ENCODE measurements around the gene IGFL4. TPM values are rescaled to one million over a fixed set of nuclear protein-coding genes. Genes with fewer than 3 reads are reported as not detected.

IGFL4 gene
- total RNA-seq, 2 donors from 2014 or later = not detected

DNA sequence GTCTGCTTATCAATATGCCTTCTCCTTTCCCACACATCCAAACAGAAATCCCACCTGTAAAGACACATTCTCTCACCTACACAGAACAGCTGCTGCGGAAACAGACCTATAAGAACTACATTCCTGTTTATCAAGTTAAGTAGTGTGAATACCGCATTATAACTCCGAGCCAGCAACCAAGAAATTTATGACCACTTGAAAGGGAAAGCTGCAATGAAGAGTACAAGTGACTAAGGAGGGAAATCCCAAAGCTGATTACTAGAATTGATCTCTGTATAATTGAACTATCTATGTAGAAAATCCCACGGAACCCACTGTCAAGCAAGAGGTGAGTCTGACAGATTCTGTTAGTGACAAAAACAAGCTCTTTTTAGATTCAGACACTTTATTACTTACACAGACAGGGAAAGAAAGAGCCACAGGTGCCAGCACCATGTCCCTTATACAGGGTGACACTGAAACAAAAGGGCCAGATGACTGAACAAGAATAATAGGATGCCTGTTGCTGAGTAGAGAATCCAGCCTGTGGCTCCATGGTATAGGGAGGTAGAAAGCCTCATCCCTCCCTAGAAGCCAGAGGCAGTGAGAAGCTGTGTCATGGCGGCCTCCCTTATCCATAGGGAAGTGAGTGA lies 1.6 kb upstream of the IGFL4 start:
- TF ChIP-seq, protein P1, sequence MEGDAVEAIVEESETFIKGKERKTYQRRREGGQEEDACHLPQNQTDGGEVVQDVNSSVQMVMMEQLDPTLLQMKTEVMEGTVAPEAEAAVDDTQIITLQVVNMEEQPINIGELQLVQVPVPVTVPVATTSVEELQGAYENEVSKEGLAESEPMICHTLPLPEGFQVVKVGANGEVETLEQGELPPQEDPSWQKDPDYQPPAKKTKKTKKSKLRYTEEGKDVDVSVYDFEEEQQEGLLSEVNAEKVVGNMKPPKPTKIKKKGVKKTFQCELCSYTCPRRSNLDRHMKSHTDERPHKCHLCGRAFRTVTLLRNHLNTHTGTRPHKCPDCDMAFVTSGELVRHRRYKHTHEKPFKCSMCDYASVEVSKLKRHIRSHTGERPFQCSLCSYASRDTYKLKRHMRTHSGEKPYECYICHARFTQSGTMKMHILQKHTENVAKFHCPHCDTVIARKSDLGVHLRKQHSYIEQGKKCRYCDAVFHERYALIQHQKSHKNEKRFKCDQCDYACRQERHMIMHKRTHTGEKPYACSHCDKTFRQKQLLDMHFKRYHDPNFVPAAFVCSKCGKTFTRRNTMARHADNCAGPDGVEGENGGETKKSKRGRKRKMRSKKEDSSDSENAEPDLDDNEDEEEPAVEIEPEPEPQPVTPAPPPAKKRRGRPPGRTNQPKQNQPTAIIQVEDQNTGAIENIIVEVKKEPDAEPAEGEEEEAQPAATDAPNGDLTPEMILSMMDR (IDR thresholded peaks at IDR 0.05) = no peak
- intact Hi-C loops (cut with DNase I) = no loop called here
- Histone ChIP-seq H3K27ac (no peak overlapping the region), H3K27me3 (no peaks in the 10 kb centered on the region), H3K36me3 (no peaks in the 10 kb centered on the region), H3K4me3 (no peak overlapping the region), H3K9ac (ENCODE audit: low read depth in 2 of 2, low read length in 2 of 2) (no peak overlapping the region), H3K4me1 (no peaks in the 10 kb centered on the region), H3K9me3 (no peaks in the 10 kb centered on the region)
- DNase-seq = no peak

DNA sequence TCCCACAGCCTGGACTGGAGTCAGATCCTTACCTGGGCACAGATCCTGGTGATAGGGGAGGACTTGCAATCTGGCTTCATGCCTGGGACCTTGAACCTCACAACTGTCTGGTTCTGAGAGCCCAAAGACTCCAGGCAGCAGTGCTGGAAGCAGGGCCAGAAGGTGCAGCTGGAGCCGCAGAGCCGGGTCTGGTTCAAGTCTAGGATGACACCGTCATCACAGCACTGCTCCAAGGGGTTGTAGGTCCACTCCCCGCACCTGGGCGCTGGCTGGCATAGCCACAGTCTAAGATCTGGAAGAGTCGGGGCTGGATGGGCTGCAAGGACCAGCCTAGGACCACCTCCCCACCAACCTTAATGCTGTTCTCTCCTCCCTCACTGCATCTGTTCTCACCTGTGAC lies 677 bp downstream of the IGFL4 start:
- DNase-seq = no peak
- no peak overlapping the region for H3K9ac ChIP-seq (ENCODE audit: low read depth in 2 of 2, low read length in 2 of 2)
- H3K27ac ChIP-seq = no peak overlapping the region
- no peak overlapping the region for H3K4me3 ChIP-seq
- no peaks in the 10 kb centered on the region for H3K36me3 ChIP-seq
- H3K4me1 ChIP-seq = no peaks in the 10 kb centered on the region
- no peaks in the 10 kb centered on the region for H3K27me3 ChIP-seq
- no peaks in the 10 kb centered on the region for H3K9me3 ChIP-seq
- intact Hi-C loops (cut with DNase I) = no loop called here
- TF ChIP-seq, protein P1 (IDR thresholded peaks at IDR 0.05) = no peak

DNA sequence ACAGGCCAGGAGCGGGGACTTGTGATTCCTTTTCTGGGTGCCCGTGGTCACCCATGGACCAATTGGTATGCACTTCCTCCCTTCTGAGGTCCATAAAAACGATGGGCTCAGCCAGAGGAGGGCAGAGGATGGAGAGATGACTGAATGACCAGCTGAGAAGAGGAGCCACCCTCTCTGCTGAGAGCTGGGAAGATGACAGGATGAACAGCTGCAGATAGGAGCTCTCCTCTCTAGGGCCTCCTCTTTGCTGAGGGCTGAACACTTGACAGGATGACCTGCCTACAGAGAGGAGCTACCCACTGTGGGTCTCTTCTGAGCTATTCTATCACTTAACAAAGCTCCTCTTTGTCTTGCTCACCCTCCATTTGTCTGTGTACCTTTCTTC lies 4.1 kb downstream of the IGFL4 start:
- H3K4me3 ChIP-seq = no peak overlapping the region
- TF ChIP-seq, protein P1 (IDR thresholded peaks at IDR 0.05) = no peak

DNA sequence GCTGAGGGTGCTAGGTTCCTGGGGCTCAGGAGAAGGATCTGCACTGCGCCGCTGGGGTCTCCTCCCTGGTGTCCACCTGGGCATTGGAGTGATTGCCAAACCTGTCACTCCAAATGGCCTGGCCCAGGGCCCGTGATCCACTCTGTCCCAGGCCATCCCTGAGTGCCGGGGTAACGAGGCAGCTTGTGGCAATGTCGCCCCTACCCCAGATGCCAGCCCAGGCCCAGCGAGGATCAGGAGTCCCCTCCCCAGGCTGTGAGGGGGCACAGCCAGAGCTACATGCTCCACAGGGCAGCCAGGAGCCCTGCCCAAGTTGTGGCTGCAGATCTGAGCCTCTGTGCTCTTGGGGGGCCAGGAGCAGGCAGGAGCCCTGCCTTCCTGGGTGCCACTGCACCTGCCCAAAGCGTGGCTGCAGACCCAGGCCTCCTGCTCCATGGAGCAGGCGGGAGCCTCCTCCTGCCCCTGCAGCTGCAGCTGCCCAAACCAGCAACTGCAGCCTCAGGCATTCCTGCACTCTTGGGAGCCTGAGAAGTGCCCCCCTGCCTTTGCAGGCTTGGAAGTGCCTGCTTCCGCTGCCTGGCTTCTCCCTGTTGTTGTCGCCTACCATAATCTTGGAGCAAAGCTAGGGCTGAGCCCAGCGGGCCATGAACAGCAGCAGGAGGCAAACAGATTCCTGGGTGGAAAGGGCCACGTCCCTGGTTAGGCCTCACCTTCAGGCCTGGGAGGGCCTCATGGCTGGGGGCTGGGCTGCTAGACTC lies 4.6 kb downstream of the IGFL4 start:
- intact Hi-C loops (cut with DNase I) = no loop called here
- TF ChIP-seq, protein P1 (IDR thresholded peaks at IDR 0.05) = no peak

More for the DNA sequence above, 4.1 kb downstream of the IGFL4 start:
- DNase-seq = no peak
- no peaks in the 10 kb centered on the region for H3K27me3 ChIP-seq
- no peaks in the 10 kb centered on the region for H3K36me3 ChIP-seq
- no peak overlapping the region for H3K27ac ChIP-seq
- H3K9me3 ChIP-seq = no peaks in the 10 kb centered on the region
- H3K9ac ChIP-seq (ENCODE audit: low read depth in 2 of 2, low read length in 2 of 2) = no peak overlapping the region
- intact Hi-C loops (cut with DNase I) = no loop called here
- H3K4me1 ChIP-seq = no peaks in the 10 kb centered on the region

DNA sequence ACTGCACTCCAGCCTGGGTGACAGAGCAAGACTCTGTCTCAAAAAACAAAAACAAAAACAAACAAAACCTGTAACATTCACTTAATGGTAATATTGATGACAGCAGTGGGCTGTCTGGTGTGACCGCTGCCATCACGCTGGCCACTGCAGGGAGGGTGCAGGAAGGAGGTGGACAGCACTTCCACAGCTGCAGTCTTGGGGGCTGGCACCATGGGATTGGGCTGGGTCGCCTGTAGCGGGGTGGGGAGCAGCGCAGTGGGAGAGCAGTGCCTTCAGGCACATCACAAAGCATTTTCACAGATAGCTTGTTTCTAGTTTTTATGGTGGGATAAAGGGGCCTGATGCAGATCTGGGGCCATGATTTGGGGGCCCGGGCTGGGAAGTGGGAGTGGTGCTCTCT lies 5.3 kb downstream of the IGFL4 start:
- Histone ChIP-seq H3K9me3 (no peaks in the 10 kb centered on the region), H3K9ac (ENCODE audit: low read depth in 2 of 2, low read length in 2 of 2) (no peak overlapping the region), H3K4me3 (no peak overlapping the region), H3K4me1 (no peaks in the 10 kb centered on the region), H3K27me3 (no peaks in the 10 kb centered on the region), H3K36me3 (no peaks in the 10 kb centered on the region), H3K27ac (no peak overlapping the region)
- TF ChIP-seq, protein P1 (IDR thresholded peaks at IDR 0.05) = no peak
- intact Hi-C loops (cut with DNase I) = no loop called here
- DNase-seq = no peak

More for the DNA sequence above, 4.6 kb downstream of the IGFL4 start:
- Histone ChIP-seq H3K27ac (no peak overlapping the region), H3K4me1 (no peaks in the 10 kb centered on the region), H3K36me3 (no peaks in the 10 kb centered on the region), H3K4me3 (no peak overlapping the region), H3K9me3 (no peaks in the 10 kb centered on the region), H3K27me3 (no peaks in the 10 kb centered on the region), H3K9ac (ENCODE audit: low read depth in 2 of 2, low read length in 2 of 2) (no peak overlapping the region)
- no peak for DNase-seq

Data from colonic mucosa (tissue), 4 donors.